Measurements from ENCODE around the gene MS4A15. TPM values are rescaled to one million over a fixed set of nuclear protein-coding genes. Genes with fewer than 3 reads are reported as not detected.

The MS4A15 gene
- total and polyA plus RNA-seq, 10 donors, result not detected

- peak; percentile 64 for DNase-seq
- WGBS, 5 donors, result 63 to 80% (median 76%) methylated on average over 14 to 16 of the region's 16 CpGs
- Histone ChIP-seq H3K9me3 (no peaks in the 10 kb centered on the region), H3K4me3 (no peak overlapping the region), H3K27me3 (replicated peaks in 1 of 7) (peaks cover 0 to 32% (median 6%) of the 10 kb centered on the region in 7 donors), H3K27ac (no peak overlapping the region), H3K4me1 (peaks cover 0 to 12% (median 9%) of the 10 kb centered on the region in 6 donors), H3K36me3 (no peaks in the 10 kb centered on the region)
- TF ChIP-seq, protein P1, sequence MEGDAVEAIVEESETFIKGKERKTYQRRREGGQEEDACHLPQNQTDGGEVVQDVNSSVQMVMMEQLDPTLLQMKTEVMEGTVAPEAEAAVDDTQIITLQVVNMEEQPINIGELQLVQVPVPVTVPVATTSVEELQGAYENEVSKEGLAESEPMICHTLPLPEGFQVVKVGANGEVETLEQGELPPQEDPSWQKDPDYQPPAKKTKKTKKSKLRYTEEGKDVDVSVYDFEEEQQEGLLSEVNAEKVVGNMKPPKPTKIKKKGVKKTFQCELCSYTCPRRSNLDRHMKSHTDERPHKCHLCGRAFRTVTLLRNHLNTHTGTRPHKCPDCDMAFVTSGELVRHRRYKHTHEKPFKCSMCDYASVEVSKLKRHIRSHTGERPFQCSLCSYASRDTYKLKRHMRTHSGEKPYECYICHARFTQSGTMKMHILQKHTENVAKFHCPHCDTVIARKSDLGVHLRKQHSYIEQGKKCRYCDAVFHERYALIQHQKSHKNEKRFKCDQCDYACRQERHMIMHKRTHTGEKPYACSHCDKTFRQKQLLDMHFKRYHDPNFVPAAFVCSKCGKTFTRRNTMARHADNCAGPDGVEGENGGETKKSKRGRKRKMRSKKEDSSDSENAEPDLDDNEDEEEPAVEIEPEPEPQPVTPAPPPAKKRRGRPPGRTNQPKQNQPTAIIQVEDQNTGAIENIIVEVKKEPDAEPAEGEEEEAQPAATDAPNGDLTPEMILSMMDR (IDR thresholded peaks at IDR 0.05 in 8 of 11, conservative IDR thresholded peaks at IDR 0.05 in 3 of 11), result no peak
- TF ChIP-seq POLR2A (IDR thresholded peaks at IDR 0.05), result no peak
- TF ChIP-seq POLR2AphosphoS5 (IDR thresholded peaks at IDR 0.05), result no peak
- intact Hi-C loops (cut with DNase I; ENCODE audit: low total_unique reads), result no loop called here
Measured at GRCh38 chr11:60771879-60772525, 15.3 kb downstream of the MS4A15 start.

- Histone ChIP-seq H3K36me3 (no peaks in the 10 kb centered on the region), H3K9me3 (no peaks in the 10 kb centered on the region), H3K4me1 (peaks cover 0 to 12% (median 9%) of the 10 kb centered on the region in 6 donors), H3K27me3 (replicated peaks in 1 of 7) (peaks cover 0 to 25% (median under 1%) of the 10 kb centered on the region in 7 donors), H3K4me3 (no peak overlapping the region), H3K27ac (no peak overlapping the region)
- WGBS, 5 donors, result 81 to 95% (median 85%) methylated on average over 8 of the region's 8 CpGs
- DNase-seq, result peak; percentile 66
- TF ChIP-seq, protein P1 (IDR thresholded peaks at IDR 0.05 in 8 of 11, conservative IDR thresholded peaks at IDR 0.05 in 3 of 11), result no peak
- TF ChIP-seq POLR2AphosphoS5 (IDR thresholded peaks at IDR 0.05), result no peak
- TF ChIP-seq POLR2A (IDR thresholded peaks at IDR 0.05), result no peak
- intact Hi-C loops (cut with DNase I; ENCODE audit: low total_unique reads), result no loop called here
Measured at GRCh38 chr11:60772666-60773065, 16.0 kb downstream of the MS4A15 start.

- H3K9me3 ChIP-seq, result no peaks in the 10 kb centered on the region
- no peak overlapping the region for H3K27ac ChIP-seq
- TF ChIP-seq POLR2A (IDR thresholded peaks at IDR 0.05), result no peak
- TF ChIP-seq, protein P1 (IDR thresholded peaks at IDR 0.05 in 8 of 11, conservative IDR thresholded peaks at IDR 0.05 in 3 of 11), result no peak
- no peak for TF ChIP-seq POLR2AphosphoS5 (IDR thresholded peaks at IDR 0.05)
- WGBS, 5 donors, result 78 to 91% (median 81%) methylated on average over 13 of the region's 13 CpGs
- H3K36me3 ChIP-seq, result no peaks in the 10 kb centered on the region
- H3K4me3 ChIP-seq, result no peak overlapping the region
- H3K4me1 ChIP-seq, result peaks cover 0 to 12% (median 9%) of the 10 kb centered on the region in 6 donors
- DNase-seq, result peak; percentile 59
- peaks cover 0 to 20% (median 0%) of the 10 kb centered on the region in 7 donors for H3K27me3 ChIP-seq (replicated peaks in 1 of 7)
- intact Hi-C loops (cut with DNase I; ENCODE audit: low total_unique reads), result no loop called here
Measured at GRCh38 chr11:60774726-60775125, 18.1 kb downstream of the MS4A15 start.

GRCh38 chr11:60775420-60775961, 18.8 kb downstream of the MS4A15 start:
- peaks cover 0 to 20% (median 0%) of the 10 kb centered on the region in 7 donors for H3K27me3 ChIP-seq (replicated peaks in 1 of 7)
- peak; percentile 85 for DNase-seq
- no peaks in the 10 kb centered on the region for H3K36me3 ChIP-seq
- H3K9me3 ChIP-seq, result no peaks in the 10 kb centered on the region
- H3K4me1 ChIP-seq, result peaks cover 0 to 12% (median 9%) of the 10 kb centered on the region in 6 donors
- no peak overlapping the region for H3K27ac ChIP-seq
- no peak overlapping the region for H3K4me3 ChIP-seq
- WGBS, 5 donors, result 12 to 16% (median 15%) methylated on average over 15 of the region's 15 CpGs
- intact Hi-C loops (cut with DNase I; ENCODE audit: low total_unique reads), result no loop called here
- TF ChIP-seq POLR2A (IDR thresholded peaks at IDR 0.05), result no peak
- TF ChIP-seq POLR2AphosphoS5 (IDR thresholded peaks at IDR 0.05), result peak in 1 of 3 donors; percentile 21
- TF ChIP-seq, protein P1 (IDR thresholded peaks at IDR 0.05 in 8 of 11, conservative IDR thresholded peaks at IDR 0.05 in 3 of 11), result peak; percentile 72 to 95 (median 88)
